Fibroblast of mammary gland (primary cell): ENCODE data around the gene LACTBL1.

Experiments
- DNase-seq: peaks from one replicate; pipeline ENCODE4 v3.0.0-alpha.2; 2010; ENCODE audit warnings: low read depth
- H3K4me3 ChIP-seq: 2 replicates; pipeline ENCODE4 v1.5.1; 2011; ENCODE audit warnings: low read depth, mild to moderate bottlenecking, low read length, moderate library complexity; ENCODE audit not compliant: control insufficient read depth
- TF ChIP-seq, protein P1 (sequence below): conservative IDR thresholded peaks from 2 replicates; pipeline ENCODE4 v1.5.1; 2011; ENCODE audit warnings: low read depth, low read length, inconsistent platforms; ENCODE audit not compliant: control insufficient read depth, insufficient read depth

The LACTBL1 gene

DNA sequence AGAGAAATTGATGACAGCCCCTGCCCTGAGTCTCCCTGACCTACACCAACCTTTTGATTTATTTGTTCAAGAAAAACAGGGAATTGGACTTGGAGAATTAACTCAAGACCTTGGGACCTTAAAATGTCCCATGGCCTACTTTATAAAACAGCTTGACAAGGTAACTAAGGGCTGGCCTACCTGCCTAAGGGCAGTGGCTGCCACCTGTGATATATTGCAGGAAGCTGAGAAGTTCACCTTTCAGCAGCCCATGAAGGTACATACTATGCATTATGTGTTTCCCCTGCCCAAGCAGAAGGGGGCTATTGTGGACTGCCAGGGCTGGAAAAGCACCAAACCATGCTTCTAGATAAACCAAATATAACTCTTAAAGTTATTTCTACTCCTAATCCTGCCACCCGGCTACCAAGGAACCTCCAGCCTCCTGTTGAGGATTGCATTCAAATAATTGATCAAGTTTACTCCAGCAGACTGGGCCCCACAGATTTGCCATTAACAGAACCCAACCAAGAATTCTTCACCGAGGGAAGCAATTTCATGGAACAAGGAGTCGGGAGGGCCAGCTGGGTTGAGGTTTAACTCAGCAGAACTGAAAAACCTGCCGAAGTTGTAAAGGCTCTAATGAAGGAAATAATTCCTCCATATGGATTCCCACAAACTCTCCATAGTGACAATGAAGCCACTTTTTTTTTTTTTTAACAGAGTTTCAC, 28.2 kb downstream of the LACTBL1 start:
- no peak for DNase-seq
- no peak overlapping the region for H3K4me3 ChIP-seq
- TF ChIP-seq, protein P1, sequence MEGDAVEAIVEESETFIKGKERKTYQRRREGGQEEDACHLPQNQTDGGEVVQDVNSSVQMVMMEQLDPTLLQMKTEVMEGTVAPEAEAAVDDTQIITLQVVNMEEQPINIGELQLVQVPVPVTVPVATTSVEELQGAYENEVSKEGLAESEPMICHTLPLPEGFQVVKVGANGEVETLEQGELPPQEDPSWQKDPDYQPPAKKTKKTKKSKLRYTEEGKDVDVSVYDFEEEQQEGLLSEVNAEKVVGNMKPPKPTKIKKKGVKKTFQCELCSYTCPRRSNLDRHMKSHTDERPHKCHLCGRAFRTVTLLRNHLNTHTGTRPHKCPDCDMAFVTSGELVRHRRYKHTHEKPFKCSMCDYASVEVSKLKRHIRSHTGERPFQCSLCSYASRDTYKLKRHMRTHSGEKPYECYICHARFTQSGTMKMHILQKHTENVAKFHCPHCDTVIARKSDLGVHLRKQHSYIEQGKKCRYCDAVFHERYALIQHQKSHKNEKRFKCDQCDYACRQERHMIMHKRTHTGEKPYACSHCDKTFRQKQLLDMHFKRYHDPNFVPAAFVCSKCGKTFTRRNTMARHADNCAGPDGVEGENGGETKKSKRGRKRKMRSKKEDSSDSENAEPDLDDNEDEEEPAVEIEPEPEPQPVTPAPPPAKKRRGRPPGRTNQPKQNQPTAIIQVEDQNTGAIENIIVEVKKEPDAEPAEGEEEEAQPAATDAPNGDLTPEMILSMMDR: no peak

DNA sequence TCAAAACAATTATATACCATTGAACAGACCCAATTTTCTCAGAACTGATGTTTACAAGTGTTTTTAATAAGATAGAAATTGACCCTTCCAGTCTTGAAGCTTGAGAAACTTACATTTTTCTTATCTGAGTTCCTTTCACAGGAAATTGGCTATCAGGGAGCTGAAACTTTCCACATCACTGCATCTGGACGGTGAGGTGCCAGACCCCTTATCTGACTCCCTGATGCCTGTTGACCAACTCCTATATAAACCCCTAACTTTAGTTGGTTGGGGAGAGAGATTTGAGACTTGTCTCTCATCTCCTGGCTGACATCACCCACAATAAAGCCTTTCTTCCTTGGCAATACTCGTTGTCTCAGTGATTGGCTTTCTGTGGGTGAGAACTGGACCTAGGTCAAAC, 31.4 kb downstream of the LACTBL1 start:
- H3K4me3 ChIP-seq: no peak overlapping the region
- TF ChIP-seq, protein P1: no peak
- no peak for DNase-seq

- no peak for DNase-seq
- H3K4me3 ChIP-seq: no peak overlapping the region
- TF ChIP-seq, protein P1: no peak
Measured at GRCh38 chr1:22936681-22937080, 36.0 kb downstream of the LACTBL1 start.

GRCh38 chr1:22935433-22935832, 37.2 kb downstream of the LACTBL1 start:
- TF ChIP-seq, protein P1: no peak
- DNase-seq: no peak
- H3K4me3 ChIP-seq: no peak overlapping the region

GRCh38 chr1:22932803-22933470, 39.7 kb downstream of the LACTBL1 start:
- DNase-seq: no peak
- TF ChIP-seq, protein P1: no peak
- no peak overlapping the region for H3K4me3 ChIP-seq

DNA sequence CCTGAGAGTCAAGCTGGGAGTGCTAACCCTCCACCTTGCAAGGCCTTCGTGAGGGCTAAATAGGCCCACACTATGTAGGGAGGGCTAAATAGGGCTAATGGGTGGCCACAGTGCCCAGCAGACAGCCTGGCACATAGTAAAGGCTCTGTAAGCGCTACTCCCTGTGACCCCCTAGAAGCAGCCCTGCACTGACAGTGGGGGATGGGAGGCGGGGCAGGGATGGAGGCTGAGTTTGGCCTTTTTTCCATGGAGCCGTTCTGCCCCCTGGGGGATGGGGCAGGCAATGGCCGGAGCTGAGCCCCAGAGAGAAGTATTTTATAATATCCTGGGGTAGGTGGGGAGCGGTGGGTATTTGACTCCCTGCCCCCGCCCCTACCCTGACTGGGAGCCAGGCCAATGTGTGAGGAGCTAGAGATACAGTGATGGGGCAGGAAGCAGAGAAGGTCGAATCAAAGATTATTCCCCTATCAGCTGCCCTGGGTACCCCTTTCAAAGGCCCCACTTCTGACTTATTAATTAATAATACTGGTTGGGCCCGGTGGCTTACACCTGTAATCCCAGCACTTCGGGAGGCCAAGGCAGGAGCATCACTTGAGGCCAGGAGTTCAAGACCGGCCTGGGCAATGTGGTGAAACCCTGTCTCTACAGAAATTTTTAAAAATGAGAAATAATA, 42.3 kb downstream of the LACTBL1 start:
- DNase-seq: peak; percentile 28
- H3K4me3 ChIP-seq: no peak overlapping the region
- TF ChIP-seq, protein P1: peak; percentile 80
